H1 (cell line): ENCODE measurements around the gene SNAPIN. TPM values are rescaled to one million over a fixed set of nuclear protein-coding genes. Genes with fewer than 3 reads are reported as not detected.

Experiments used
- CTCF ChIA-PET: fragments of 300-600 bp; sonication (Branson Sonifier 250); formaldehyde crosslinking; loops from one replicate; lab custom pipeline; 2021; ENCODE audit not compliant: partially characterized antibody; lab: Charles Lee
- POLR2A ChIA-PET: fragments of 300-600 bp; sonication (Branson Sonifier 250); formaldehyde crosslinking; loops from one replicate; lab custom pipeline; 2021; ENCODE audit warnings: inconsistent platforms; ENCODE audit not compliant: partially characterized antibody; lab: Charles Lee
- DNase-seq, 2 experiments: peaks; one replicate each; pipeline versions ENCODE4 v3.0.0 to v3.0.0-alpha.2; 2010 to 2022; ENCODE audit warnings: low spot score in 2 of 2, low read depth in 1 of 2, mixed read lengths in 1 of 2
- FAIRE-seq: peaks from 2 replicates; lab custom pipeline; 2011; peaks lifted over from hg19 to GRCh38; lab: Jason Lieb, UNC
- H2AFZ ChIP-seq: 2 replicates; pipeline ENCODE4 v1.8.1; 2012; ENCODE audit warnings: low read length, inconsistent platforms
- H2AK5ac ChIP-seq: 2 replicates; pipeline ENCODE4 v1.6.1; 2013; ENCODE audit warnings: low read depth, low read length
- H2BK120ac ChIP-seq: replicated peaks from 2 replicates; pipeline ENCODE3; 2013; ENCODE audit warnings: low read depth, low read length, inconsistent platforms
- H2BK12ac ChIP-seq: 2 replicates; pipeline ENCODE4 v1.6.1; 2013; ENCODE audit warnings: low read depth, low read length
- H2BK15ac ChIP-seq: 2 replicates; pipeline ENCODE4 v1.6.1; 2013; ENCODE audit warnings: low read length
- H2BK20ac ChIP-seq: 2 replicates; pipeline ENCODE4 v1.6.1; 2013; ENCODE audit warnings: low read length
- H2BK5ac ChIP-seq: 2 replicates; pipeline ENCODE4 v1.6.1; 2013; ENCODE audit warnings: low read depth, low read length
- H3K14ac ChIP-seq: 2 replicates; pipeline ENCODE4 v1.6.1; 2013; ENCODE audit warnings: inconsistent platforms; ENCODE audit not compliant: insufficient read length
- H3K18ac ChIP-seq: 2 replicates; pipeline ENCODE4 v1.6.1; 2013; ENCODE audit warnings: low read length; ENCODE audit errors: extremely low read depth
- H3K23ac ChIP-seq: 2 replicates; pipeline ENCODE4 v1.6.1; 2013; ENCODE audit warnings: inconsistent platforms; ENCODE audit not compliant: insufficient read length
- H3K23me2 ChIP-seq: 2 replicates; pipeline ENCODE4 v1.6.1; 2013; ENCODE audit warnings: low read depth, low read length
- H3K27ac ChIP-seq: 2 replicates; pipeline ENCODE4 v1.6.1; 2011; ENCODE audit warnings: low read depth, low read length, inconsistent platforms
- H3K27me3 ChIP-seq, 4 experiments: replicated peaks in 1 of 4; 1 replicate in 1 of 4; 2 replicates in 3 of 4; pipeline versions ENCODE4 v1.6.1 to v1.8.1; 2011 to 2013; ENCODE audit warnings: low read length in 3 of 4, mild to moderate bottlenecking in 3 of 4, inconsistent platforms in 2 of 4, mixed read lengths in 2 of 4, moderate library complexity in 1 of 4; ENCODE audit not compliant: control insufficient read depth in 3 of 4, insufficient read depth in 3 of 4; ENCODE audit errors: extremely low read depth in 1 of 4
- H3K36me3 ChIP-seq, 4 experiments: 2 replicates each; pipeline versions ENCODE4 v1.6.1 to v1.8.1; 2011 to 2013; ENCODE audit warnings: mild to moderate bottlenecking in 4 of 4, low read length in 3 of 4, moderate library complexity in 2 of 4, control low read depth in 1 of 4, inconsistent platforms in 1 of 4; ENCODE audit not compliant: insufficient read depth in 4 of 4, control insufficient read depth in 2 of 4
- H3K4ac ChIP-seq: replicated peaks from 2 replicates; pipeline ENCODE3; 2013; ENCODE audit warnings: low read length, low read depth, mixed read lengths, inconsistent platforms; ENCODE audit not compliant: insufficient read length
- H3K4me1 ChIP-seq, 4 experiments: replicated peaks in 1 of 4; 1 replicate in 1 of 4; 2 replicates in 3 of 4; pipeline versions ENCODE4 v1.6.1 to v1.8.1; 2011 to 2013; ENCODE audit warnings: low read length in 3 of 4, inconsistent platforms in 2 of 4, mixed read lengths in 1 of 4; ENCODE audit not compliant: insufficient read depth in 4 of 4, control insufficient read depth in 3 of 4
- H3K4me2 ChIP-seq, 2 experiments: 2 replicates each; pipeline versions ENCODE4 v1.6.1 to v1.8.1; 2011 to 2013; ENCODE audit warnings: low read depth in 2 of 2, low read length in 2 of 2, control low read depth in 1 of 2, inconsistent platforms in 1 of 2, mild to moderate bottlenecking in 1 of 2; ENCODE audit not compliant: insufficient read depth in 1 of 2
- H3K4me3 ChIP-seq, 4 experiments: fragments of 200-600, 300-600 bp in 1 of 4; sonication (generic), shearing (Covaris generic), sonication (Bioruptor Twin) in 1 of 4; 2 replicates each; pipeline versions ENCODE4 v1.5.1 to v1.8.1; 2011 to 2016; ENCODE audit warnings: low read length in 4 of 4, low read depth in 3 of 4, control low read depth in 2 of 4, inconsistent platforms in 2 of 4, mild to moderate bottlenecking in 2 of 4, mixed read lengths in 1 of 4, moderate library complexity in 1 of 4; ENCODE audit not compliant: insufficient read depth in 2 of 4; ENCODE audit errors: extremely low read depth in 1 of 4
- H3K56ac ChIP-seq: replicated peaks from 2 replicates; pipeline ENCODE3; 2013; ENCODE audit warnings: low read depth, mild to moderate bottlenecking, mixed read lengths, low read length, inconsistent platforms; ENCODE audit not compliant: insufficient read length
- H3K79me1 ChIP-seq: 2 replicates; pipeline ENCODE4 v1.6.1; 2013; ENCODE audit warnings: low read depth, low read length, control low read depth
- H3K79me2 ChIP-seq, 2 experiments: 2 replicates each; pipeline versions ENCODE4 v1.6.1 to v1.8.1; 2012 to 2013; ENCODE audit warnings: low read length in 2 of 2, mild to moderate bottlenecking in 2 of 2, inconsistent platforms in 1 of 2; ENCODE audit not compliant: insufficient read depth in 2 of 2, control insufficient read depth in 1 of 2
- H3K9ac ChIP-seq, 4 experiments: replicated peaks in 1 of 4; 1 replicate in 1 of 4; 2 replicates in 3 of 4; pipeline versions ENCODE4 v1.6.1 to v1.8.1; 2011 to 2013; ENCODE audit warnings: low read depth in 3 of 4, low read length in 3 of 4, control low read depth in 2 of 4, mild to moderate bottlenecking in 2 of 4, moderate library complexity in 2 of 4, inconsistent platforms in 1 of 4; ENCODE audit errors: extremely low read depth in 1 of 4
- H3K9me3 ChIP-seq, 2 experiments: 2 replicates each; pipeline versions ENCODE4 v1.6.1 to v1.8.1; 2012 to 2013; ENCODE audit warnings: mild to moderate bottlenecking in 2 of 2, moderate library complexity in 2 of 2, control low read depth in 1 of 2, inconsistent platforms in 1 of 2, low read depth in 1 of 2, low read length in 1 of 2, mixed read lengths in 1 of 2; ENCODE audit not compliant: insufficient read depth in 2 of 2
- H4K20me1 ChIP-seq, 2 experiments: replicated peaks in 1 of 2; 2 replicates each; pipeline versions ENCODE3 to v1.8.1; 2011 to 2013; ENCODE audit warnings: inconsistent platforms in 2 of 2, low read length in 2 of 2, mild to moderate bottlenecking in 1 of 2; ENCODE audit not compliant: insufficient read depth in 2 of 2, control insufficient read depth in 1 of 2
- H4K5ac ChIP-seq: 2 replicates; pipeline ENCODE4 v1.6.1; 2013; ENCODE audit warnings: low read length, low read depth, mixed read lengths, inconsistent platforms; ENCODE audit not compliant: insufficient read length
- H4K8ac ChIP-seq: 2 replicates; pipeline ENCODE4 v1.8.0; 2013; ENCODE audit warnings: mild to moderate bottlenecking, moderate library complexity, low read length, inconsistent platforms; ENCODE audit not compliant: insufficient read depth; ENCODE audit errors: extremely low read depth
- H4K91ac ChIP-seq: replicated peaks from 2 replicates; pipeline ENCODE3; 2013; ENCODE audit warnings: low read length, mixed read lengths, inconsistent platforms; ENCODE audit not compliant: insufficient read length
- CHD2 ChIP-seq: IDR thresholded peaks from 2 replicates; pipeline ENCODE4 v1.6.1; 2012; ENCODE audit warnings: low read length, improper control_type of control experiment
- CREB1 ChIP-seq: IDR thresholded peaks from 2 replicates; pipeline ENCODE4 v1.6.1; 2012; ENCODE audit warnings: inconsistent platforms
- CTCF ChIP-seq, 3 experiments: IDR thresholded peaks; 1 replicate in 2 of 3; 2 replicates in 1 of 3; pipeline versions ENCODE4 v1.5.1 to v1.6.1; 2011; ENCODE audit warnings: low read length in 3 of 3, mild to moderate bottlenecking in 3 of 3, inconsistent platforms in 2 of 3, low read depth in 1 of 3, moderate library complexity in 1 of 3; ENCODE audit not compliant: insufficient read depth in 1 of 3; ENCODE audit errors: control extremely low read depth in 1 of 3
- JUND ChIP-seq: IDR thresholded peaks from 2 replicates; pipeline ENCODE4 v1.6.1; 2011; ENCODE audit warnings: mild to moderate bottlenecking, improper control_type of control experiment, low read length
- KDM1A ChIP-seq: fragments of 200-600, 300-600 bp; sonication (generic); IDR thresholded peaks from 2 replicates; pipeline ENCODE4 v1.7.1; 2016; ENCODE audit warnings: mild to moderate bottlenecking, low read length, borderline replicate concordance
- RBBP5 ChIP-seq: IDR thresholded peaks from 2 replicates; pipeline ENCODE4 v1.7.1; 2012; ENCODE audit warnings: low read depth, mild to moderate bottlenecking, inconsistent platforms, low read length, moderate library complexity, borderline replicate concordance
- RFX5 ChIP-seq: IDR thresholded peaks from 2 replicates; pipeline ENCODE4 v1.6.1; 2011; ENCODE audit warnings: low read depth, low read length, improper control_type of control experiment, borderline replicate concordance
- SIN3A ChIP-seq, 2 experiments: IDR thresholded peaks in 1 of 2; conservative IDR thresholded peaks in 1 of 2; 2 replicates each; pipeline ENCODE4 v1.6.1; 2011 to 2012; ENCODE audit warnings: low read length in 2 of 2, improper control_type of control experiment in 1 of 2, low read depth in 1 of 2, mild to moderate bottlenecking in 1 of 2
- SIRT6 ChIP-seq: IDR thresholded peaks from one replicate; pipeline ENCODE4 v1.7.1; 2012; ENCODE audit warnings: low read length, inconsistent platforms
- WGBS, 2 experiments: shearing (Covaris generic) in 1 of 2; methylation state at CpG; one replicate each; pipeline versions ENCODE4 v1.1.6 to v1.1.7; 2013 to 2015; ENCODE audit warnings: low lambda C conversion rate in 2 of 2, mixed read lengths in 2 of 2, inconsistent platforms in 1 of 2, low coverage in 1 of 2, missing lambda C conversion rate in 1 of 2; ENCODE audit not compliant: insufficient replicate concordance in 2 of 2, insufficient coverage in 1 of 2, insufficient read length in 1 of 2; ENCODE audit errors: extremely low coverage in 1 of 2, missing lambda C conversion rate in 1 of 2; 5-methylcytosine and 5-hydroxymethylcytosine counted together
- polyA plus RNA-seq, 7 experiments: library from polyadenylated mRNA; depleted of rRNA in 3 of 7; stranded (reverse) in 5 of 7; unstranded in 2 of 7; fragments of >200 nt in 5 of 7; fragments of 200-250 nt in 2 of 7; gene quantifications; 1 replicate in 5 of 7; 2 replicates in 1 of 7; 4 replicates in 1 of 7; pipeline versions ENCODE4 v1.2.1 to v1.2.3, GENCODE V29; 2011 to 2013; ENCODE audit warnings: missing spikeins in 2 of 7, mixed read lengths in 2 of 7
- total RNA-seq: library from RNA; stranded (reverse); fragmentation: NEBNext Ultra II Directional; extraction: Animal tissue kit (Norgen Biotek cat#: 25700); gene quantifications from 2 replicates; pipeline ENCODE4 v1.2.1, GENCODE V29; 2021

SNAPIN gene
- total and polyA plus RNA-seq, 2 of the 8 experiments (the other 6 are each of a cell fraction or from before 2014, with no cell fraction given) = 25.7 to 31.1 TPM

GRCh38 chr1:153612111-153612754 is 46.3 kb upstream of the SNAPIN start:
- H4K8ac ChIP-seq = no peak overlapping the region
- peak overlapping the region; percentile 84; the same call in 1 of the 2 replicates for H2BK12ac ChIP-seq
- peak overlapping the region; percentile 54 for H4K91ac ChIP-seq
- H3K9me3 ChIP-seq = no peaks in the 10 kb centered on the region
- peak overlapping the region in 2 of 4 experiments; percentile 10 to 51; a peak in 6 of 8 replicates for H3K4me3 ChIP-seq
- H3K23ac ChIP-seq = no peak overlapping the region
- H3K14ac ChIP-seq = no peak overlapping the region
- H3K4me2 ChIP-seq = peak overlapping the region; percentile 59 to 77
- peaks cover 3% of the 10 kb centered on the region for H3K23me2 ChIP-seq
- no peak overlapping the region for H3K4ac ChIP-seq
- H4K5ac ChIP-seq = no peak overlapping the region
- H4K20me1 ChIP-seq = no peaks in the 10 kb centered on the region
- H3K9ac ChIP-seq = no peak overlapping the region
- 0 out of 2 replicates have a peak overlapping the region, but pooled peaks have one; percentile 43 for H2BK20ac ChIP-seq
- no peak overlapping the region for H2BK120ac ChIP-seq
- ChIA-PET POLR2A (interaction anchor here (1.0 to 15.3 kb wide), 11 partner anchors 13 to 378 kb away, joined by 3 to 261 read pairs (median 4); partner anchors contain the start of genes CHTOP, RPS27, S100A1 and S100A13), CTCF (interaction anchor here (0.5 to 15.9 kb wide), 9 partner anchors 10 to 176 kb away, joined by 3 to 224 read pairs (median 36); partner anchors contain the start of genes S100A1, S100A13 and S100A6)
- H2BK15ac ChIP-seq = peak overlapping the region; percentile 96; the same call in 1 of the 2 replicates
- no peak overlapping the region for H2AK5ac ChIP-seq
- no peaks in the 10 kb centered on the region for H3K79me2 ChIP-seq
- no peaks in the 10 kb centered on the region; a peak in 1 of 7 replicates for H3K27me3 ChIP-seq
- H2AFZ ChIP-seq = peak overlapping the region; percentile 8; the same call in 1 of the 2 replicates
- FAIRE-seq (no peak), DNase-seq (no peak)
- no peaks in the 10 kb centered on the region for H3K36me3 ChIP-seq
- no peak overlapping the region for H3K27ac ChIP-seq
- H2BK5ac ChIP-seq = peak overlapping the region; percentile 79; the same call in 1 of the 2 replicates
- no peaks in the 10 kb centered on the region for H3K79me1 ChIP-seq
- 62% methylated on average over 11 of the region's 11 CpGs; no CpG with 5 or more reads in 1 of the 2 experiments for whole genome bisulfite sequencing, 2 experiments
- H3K56ac ChIP-seq = no peak overlapping the region
- H3K4me1 ChIP-seq = peaks cover 0 to 35% (median 25%) of the 10 kb centered on the region in 4 experiments; a peak in 6 of 7 replicates
- H3K18ac ChIP-seq = peak overlapping the region; percentile 75
- no peak for TF ChIP-seq RBBP5
- no peak for TF ChIP-seq CHD2
- TF ChIP-seq RFX5 = no peak
- no peak for TF ChIP-seq SIRT6
- no peak for TF ChIP-seq SIN3A (conservative IDR thresholded peaks at IDR 0.05 in 1 of 2, IDR thresholded peaks at IDR 0.05 in 1 of 2; ENCODE audit: low read depth in 1 of 2, low read length in 2 of 2)
- no peak for TF ChIP-seq KDM1A
- TF ChIP-seq CREB1 = no peak
- no peak for TF ChIP-seq CTCF (IDR thresholded peaks at IDR 0.05; ENCODE audit: control extremely low read depth in 1 of 3, insufficient read depth in 1 of 3, low read depth in 1 of 3, low read length in 3 of 3)
- no peak for TF ChIP-seq JUND
